Liver (tissue), 9 donors: ENCODE results near the gene HSD17B13. TPM values are rescaled to one million over a fixed set of nuclear protein-coding genes. Genes with fewer than 3 reads are reported as not detected.

ENCODE experiments used
- DNase-seq: peaks from one replicate; pipeline ENCODE4 v3.0.0-alpha.2; 2017; ENCODE audit warnings: low spot score
- H3K27ac ChIP-seq, 2 donors: one replicate each; pipeline ENCODE4 v1.7.0; 2013; ENCODE audit warnings: inconsistent platforms in 2 of 2, low read length in 2 of 2, control low read depth in 1 of 2, low read depth in 1 of 2, mild to moderate bottlenecking in 1 of 2
- H3K27me3 ChIP-seq, 4 donors: one replicate each; pipeline versions ENCODE4 v1.6.1 to v1.7.0; 2013; ENCODE audit warnings: low read length in 3 of 4, inconsistent platforms in 1 of 4, mild to moderate bottlenecking in 1 of 4, moderate library complexity in 1 of 4; ENCODE audit not compliant: control insufficient read depth in 4 of 4, insufficient read depth in 4 of 4
- H3K36me3 ChIP-seq, 4 donors: one replicate each; pipeline versions ENCODE4 v1.6.1 to v1.7.0; 2013; ENCODE audit warnings: low read length in 3 of 4, mild to moderate bottlenecking in 3 of 4, low read depth in 1 of 4, moderate library complexity in 1 of 4; ENCODE audit not compliant: control insufficient read depth in 4 of 4, insufficient read depth in 3 of 4
- H3K4me1 ChIP-seq, 4 donors: one replicate each; pipeline versions ENCODE4 v1.6.1 to v1.7.0; 2013; ENCODE audit warnings: low read length in 3 of 4, mild to moderate bottlenecking in 3 of 4, moderate library complexity in 1 of 4; ENCODE audit not compliant: control insufficient read depth in 4 of 4, insufficient read depth in 4 of 4
- H3K4me3 ChIP-seq, 3 donors: one replicate each; pipeline versions ENCODE4 v1.6.1 to v1.7.0; 2013; ENCODE audit warnings: low read length in 3 of 3, control low read depth in 1 of 3, low read depth in 1 of 3, mild to moderate bottlenecking in 1 of 3
- H3K9ac ChIP-seq, 2 donors: one replicate each; pipeline ENCODE4 v1.7.0; 2013; ENCODE audit warnings: low read length in 2 of 2, mild to moderate bottlenecking in 2 of 2, moderate library complexity in 2 of 2, control low read depth in 1 of 2, low read depth in 1 of 2
- H3K9me3 ChIP-seq, 4 donors: one replicate each; pipeline versions ENCODE4 v1.6.1 to v1.7.0; 2013; ENCODE audit warnings: low read length in 3 of 4; ENCODE audit not compliant: control insufficient read depth in 4 of 4
- FOXA1 ChIP-seq: IDR thresholded peaks from 2 replicates; pipeline ENCODE4 v1.6.1; 2016; ENCODE audit warnings: antibody characterized with exemption
- FOXA2 ChIP-seq: IDR thresholded peaks from 2 replicates; pipeline ENCODE4 v1.6.1; 2016; ENCODE audit warnings: antibody characterized with exemption
- GABPA ChIP-seq, 2 donors: IDR thresholded peaks in 1 of 2; conservative IDR thresholded peaks in 1 of 2; 2 replicates each; pipeline ENCODE4 v1.6.1; 2016; ENCODE audit warnings: antibody characterized with exemption in 2 of 2, mild to moderate bottlenecking in 1 of 2, moderate library complexity in 1 of 2
- HNF4A ChIP-seq, 2 donors: conservative IDR thresholded peaks; 2 replicates each; pipeline ENCODE4 v1.6.1; 2016; ENCODE audit warnings: antibody characterized with exemption in 2 of 2, mild to moderate bottlenecking in 2 of 2
- HNF4G ChIP-seq: IDR thresholded peaks from 2 replicates; pipeline ENCODE4 v1.6.1; 2016; ENCODE audit warnings: antibody characterized with exemption
- JUND ChIP-seq, 2 donors: IDR thresholded peaks; 2 replicates each; pipeline ENCODE4 v1.6.1; 2016; ENCODE audit warnings: antibody characterized with exemption in 2 of 2
- NR2F2 ChIP-seq: IDR thresholded peaks from 2 replicates; pipeline ENCODE4 v1.6.1; 2016; ENCODE audit warnings: antibody characterized with exemption
- RAD21 ChIP-seq, 2 donors: IDR thresholded peaks; 2 replicates each; pipeline ENCODE4 v1.6.1; 2016; ENCODE audit warnings: antibody characterized with exemption in 2 of 2, mild to moderate bottlenecking in 2 of 2
- RXRA ChIP-seq, 2 donors: IDR thresholded peaks; 2 replicates each; pipeline ENCODE4 v1.6.1; 2017 to 2018; ENCODE audit warnings: antibody characterized with exemption in 2 of 2, mild to moderate bottlenecking in 1 of 2
- TAF1 ChIP-seq: conservative IDR thresholded peaks from 2 replicates; pipeline ENCODE4 v1.6.1; 2016; ENCODE audit warnings: antibody characterized with exemption, mild to moderate bottlenecking
- YY1 ChIP-seq: IDR thresholded peaks from 2 replicates; pipeline ENCODE4 v1.6.1; 2016; ENCODE audit warnings: antibody characterized with exemption, mild to moderate bottlenecking
- WGBS: extraction: QIAGEN DNeasy Blood & Tissue Kit; methylation state at CpG from one replicate; pipeline ENCODE4 v1.1.7; 2013; 5-methylcytosine and 5-hydroxymethylcytosine counted together
- polyA plus RNA-seq, 2 donors: library from polyadenylated mRNA; stranded (reverse) in 1 of 2; unstranded in 1 of 2; fragments of 200-250 nt in 1 of 2; fragments of >200 nt in 1 of 2; fragmentation: Nextera tagmentation in 1 of 2; extraction: Ambion mirVana in 1 of 2; gene quantifications; one replicate each; pipeline versions ENCODE4 v1.2.1 to v1.2.3, GENCODE V29; 2013 to 2015
- total RNA-seq, 2 donors: library from RNA; depleted of rRNA; stranded (reverse); fragments of >200 nt; gene quantifications; one replicate each; pipeline ENCODE4 v1.2.3, GENCODE V29; 2014
- TF ChIP-seq, protein P1 (sequence below): IDR thresholded peaks from 2 replicates; pipeline ENCODE4 v1.6.1; 2016; ENCODE audit warnings: antibody characterized with exemption
- TF ChIP-seq, protein P2 (sequence below): IDR thresholded peaks from 2 replicates; pipeline ENCODE4 v1.6.1; 2016; ENCODE audit warnings: antibody characterized with exemption
- TF ChIP-seq, protein P3 (sequence below): IDR thresholded peaks from 2 replicates; pipeline ENCODE4 v1.6.1; 2016; ENCODE audit warnings: antibody characterized with exemption
- TF ChIP-seq, protein P4 (sequence below): IDR thresholded peaks from 2 replicates; pipeline ENCODE4 v1.6.1; 2016; ENCODE audit warnings: antibody characterized with exemption, mild to moderate bottlenecking
- donor health status: healthy.
- donor health status: healthy.
- donor health status: healthy.
- donor health status: healthy.
- donor health status: healthy.

The HSD17B13 gene
- total and polyA plus RNA-seq, 4 donors, result 0.09 to 61.7 (median 22.8) TPM

DNA sequence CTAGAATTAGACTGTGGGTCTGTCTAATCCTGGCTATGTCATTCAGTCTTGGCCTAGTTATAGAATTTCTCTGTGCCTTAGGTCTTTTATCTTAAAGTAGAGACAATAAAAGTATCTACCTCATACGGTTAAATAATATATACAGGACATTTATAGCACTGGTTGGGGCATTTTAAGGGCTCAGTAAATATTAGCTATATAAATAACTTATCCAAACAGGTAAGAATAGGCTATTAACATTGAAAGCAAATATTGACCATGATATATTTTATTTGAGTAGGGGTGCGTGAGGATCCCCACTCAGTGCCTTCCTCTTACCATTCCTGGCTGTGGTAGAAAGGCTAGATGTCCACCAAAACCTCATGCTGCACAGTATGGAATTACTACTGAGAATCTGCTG is 47.4 kb downstream of the HSD17B13 start:
- Histone ChIP-seq H3K4me3 (no peak overlapping the region), H3K27me3 (no peaks in the 10 kb centered on the region)
- no peak for DNase-seq

DNA sequence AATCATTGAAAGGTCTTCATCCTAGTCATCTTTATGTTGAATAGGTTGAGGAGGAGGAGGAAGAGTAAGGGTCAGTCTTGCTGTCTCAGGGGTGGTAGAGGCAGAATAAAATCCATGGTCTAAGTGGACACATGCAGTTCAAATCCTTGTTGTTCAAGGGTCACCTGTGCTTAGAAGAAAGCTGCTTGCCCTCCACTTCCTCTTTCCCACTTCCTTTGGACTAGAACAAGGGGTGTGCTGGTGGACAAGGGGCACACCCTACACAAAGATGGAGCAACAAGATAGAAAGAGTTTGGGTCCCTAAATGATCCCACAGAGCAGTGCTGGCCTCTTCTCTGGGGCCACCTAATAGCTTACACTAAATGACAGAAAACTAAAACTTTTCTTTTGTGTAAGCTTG is 47.9 kb downstream of the HSD17B13 start:
- Histone ChIP-seq H3K36me3 (no peaks in the 10 kb centered on the region), H3K9me3 (no peaks in the 10 kb centered on the region), H3K9ac (no peak overlapping the region), H3K27me3 (no peaks in the 10 kb centered on the region), H3K4me3 (no peak overlapping the region), H3K27ac (no peak overlapping the region), H3K4me1 (peaks cover 0 to 29% (median 5%) of the 10 kb centered on the region in 4 donors)
- DNase-seq, result no peak
- TF ChIP-seq, protein P1, sequence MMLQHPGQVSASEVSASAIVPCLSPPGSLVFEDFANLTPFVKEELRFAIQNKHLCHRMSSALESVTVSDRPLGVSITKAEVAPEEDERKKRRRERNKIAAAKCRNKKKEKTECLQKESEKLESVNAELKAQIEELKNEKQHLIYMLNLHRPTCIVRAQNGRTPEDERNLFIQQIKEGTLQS, result no peak
- TF ChIP-seq, protein P2, sequence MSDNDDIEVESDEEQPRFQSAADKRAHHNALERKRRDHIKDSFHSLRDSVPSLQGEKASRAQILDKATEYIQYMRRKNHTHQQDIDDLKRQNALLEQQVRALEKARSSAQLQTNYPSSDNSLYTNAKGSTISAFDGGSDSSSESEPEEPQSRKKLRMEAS, result no peak
- TF ChIP-seq GABPA (IDR thresholded peaks at IDR 0.05 in 1 of 2, conservative IDR thresholded peaks at IDR 0.05 in 1 of 2), result no peak
- TF ChIP-seq, protein P3, sequence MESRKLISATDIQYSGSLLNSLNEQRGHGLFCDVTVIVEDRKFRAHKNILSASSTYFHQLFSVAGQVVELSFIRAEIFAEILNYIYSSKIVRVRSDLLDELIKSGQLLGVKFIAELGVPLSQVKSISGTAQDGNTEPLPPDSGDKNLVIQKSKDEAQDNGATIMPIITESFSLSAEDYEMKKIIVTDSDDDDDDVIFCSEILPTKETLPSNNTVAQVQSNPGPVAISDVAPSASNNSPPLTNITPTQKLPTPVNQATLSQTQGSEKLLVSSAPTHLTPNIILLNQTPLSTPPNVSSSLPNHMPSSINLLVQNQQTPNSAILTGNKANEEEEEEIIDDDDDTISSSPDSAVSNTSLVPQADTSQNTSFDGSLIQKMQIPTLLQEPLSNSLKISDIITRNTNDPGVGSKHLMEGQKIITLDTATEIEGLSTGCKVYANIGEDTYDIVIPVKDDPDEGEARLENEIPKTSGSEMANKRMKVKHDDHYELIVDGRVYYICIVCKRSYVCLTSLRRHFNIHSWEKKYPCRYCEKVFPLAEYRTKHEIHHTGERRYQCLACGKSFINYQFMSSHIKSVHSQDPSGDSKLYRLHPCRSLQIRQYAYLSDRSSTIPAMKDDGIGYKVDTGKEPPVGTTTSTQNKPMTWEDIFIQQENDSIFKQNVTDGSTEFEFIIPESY, result no peak
- no peak for TF ChIP-seq FOXA1
- no peak for TF ChIP-seq JUND (IDR thresholded peaks at IDR 0.05)
- no peak for TF ChIP-seq FOXA2
- no peak for TF ChIP-seq HNF4A (conservative IDR thresholded peaks at IDR 0.05)
- TF ChIP-seq TAF1, result no peak
- TF ChIP-seq NR2F2, result no peak
- no peak for TF ChIP-seq YY1
- TF ChIP-seq, protein P4, sequence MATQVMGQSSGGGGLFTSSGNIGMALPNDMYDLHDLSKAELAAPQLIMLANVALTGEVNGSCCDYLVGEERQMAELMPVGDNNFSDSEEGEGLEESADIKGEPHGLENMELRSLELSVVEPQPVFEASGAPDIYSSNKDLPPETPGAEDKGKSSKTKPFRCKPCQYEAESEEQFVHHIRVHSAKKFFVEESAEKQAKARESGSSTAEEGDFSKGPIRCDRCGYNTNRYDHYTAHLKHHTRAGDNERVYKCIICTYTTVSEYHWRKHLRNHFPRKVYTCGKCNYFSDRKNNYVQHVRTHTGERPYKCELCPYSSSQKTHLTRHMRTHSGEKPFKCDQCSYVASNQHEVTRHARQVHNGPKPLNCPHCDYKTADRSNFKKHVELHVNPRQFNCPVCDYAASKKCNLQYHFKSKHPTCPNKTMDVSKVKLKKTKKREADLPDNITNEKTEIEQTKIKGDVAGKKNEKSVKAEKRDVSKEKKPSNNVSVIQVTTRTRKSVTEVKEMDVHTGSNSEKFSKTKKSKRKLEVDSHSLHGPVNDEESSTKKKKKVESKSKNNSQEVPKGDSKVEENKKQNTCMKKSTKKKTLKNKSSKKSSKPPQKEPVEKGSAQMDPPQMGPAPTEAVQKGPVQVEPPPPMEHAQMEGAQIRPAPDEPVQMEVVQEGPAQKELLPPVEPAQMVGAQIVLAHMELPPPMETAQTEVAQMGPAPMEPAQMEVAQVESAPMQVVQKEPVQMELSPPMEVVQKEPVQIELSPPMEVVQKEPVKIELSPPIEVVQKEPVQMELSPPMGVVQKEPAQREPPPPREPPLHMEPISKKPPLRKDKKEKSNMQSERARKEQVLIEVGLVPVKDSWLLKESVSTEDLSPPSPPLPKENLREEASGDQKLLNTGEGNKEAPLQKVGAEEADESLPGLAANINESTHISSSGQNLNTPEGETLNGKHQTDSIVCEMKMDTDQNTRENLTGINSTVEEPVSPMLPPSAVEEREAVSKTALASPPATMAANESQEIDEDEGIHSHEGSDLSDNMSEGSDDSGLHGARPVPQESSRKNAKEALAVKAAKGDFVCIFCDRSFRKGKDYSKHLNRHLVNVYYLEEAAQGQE, result no peak

More for the DNA sequence above, 47.4 kb downstream of the HSD17B13 start:
- no peak overlapping the region for H3K9ac ChIP-seq
- peaks cover 0 to 29% (median 5%) of the 10 kb centered on the region in 4 donors for H3K4me1 ChIP-seq
- 65% methylated on average over 2 of the region's 2 CpGs for WGBS
- H3K36me3 ChIP-seq, result no peaks in the 10 kb centered on the region
- TF ChIP-seq NR2F2 (no peak), FOXA1 (no peak), HNF4A (conservative IDR thresholded peaks at IDR 0.05) (no peak), RXRA (IDR thresholded peaks at IDR 0.05) (no peak), YY1 (no peak), TAF1 (no peak), HNF4G (no peak), RAD21 (IDR thresholded peaks at IDR 0.05) (no peak), GABPA (IDR thresholded peaks at IDR 0.05 in 1 of 2, conservative IDR thresholded peaks at IDR 0.05 in 1 of 2) (no peak), JUND (IDR thresholded peaks at IDR 0.05) (no peak)
- H3K9me3 ChIP-seq, result no peaks in the 10 kb centered on the region
- no peak overlapping the region for H3K27ac ChIP-seq
